Heart left ventricle (tissue), 16 donors: ENCODE data around the gene IRX2. TPM values are rescaled to one million over a fixed set of nuclear protein-coding genes. Genes with fewer than 3 reads are reported as not detected.
A peak's percentile ranks its signal among the peaks of the same experiment; 100 is the strongest.

Experiments used
- ATAC-seq, 4 donors: fragments of 200-7000 bp; cut with Tn5 transposase; one replicate each; pipeline ENCODE4 v1.9.1; 2020 to 2022; ENCODE audit warnings: moderate library complexity in 4 of 4, mild to moderate bottlenecking in 3 of 4, moderate number of reproducible peaks in 1 of 4
- DNase-seq, 5 donors: peaks; one replicate each; pipeline ENCODE4 v3.0.0-alpha.2; 2020
- H3K27ac ChIP-seq, 12 donors: fragments of 200-600 bp; sonication (generic) in 4 of 12; one replicate each; pipeline versions ENCODE4 v1.5.0 to v1.8.0; 2016 to 2022; ENCODE audit warnings: mild to moderate bottlenecking in 2 of 12
- H3K27me3 ChIP-seq, 9 donors: fragments of 200-600 bp; sonication (generic) in 2 of 9; one replicate each; pipeline versions ENCODE4 v1.5.1 to v1.8.0; 2016 to 2022; ENCODE audit warnings: mild to moderate bottlenecking in 3 of 9
- H3K36me3 ChIP-seq, 9 donors: fragments of 200-600 bp; sonication (generic) in 2 of 9; one replicate each; pipeline versions ENCODE4 v1.5.0 to v1.8.0; 2018 to 2022; ENCODE audit warnings: mild to moderate bottlenecking in 2 of 9
- H3K4me1 ChIP-seq, 12 donors: fragments of 200-600 bp; sonication (generic) in 4 of 12; one replicate each; pipeline versions ENCODE4 v1.5.0 to v1.8.0; 2016 to 2022; ENCODE audit warnings: mild to moderate bottlenecking in 3 of 12
- H3K4me3 ChIP-seq, 12 donors: fragments of 200-600 bp; sonication (generic) in 4 of 12; one replicate each; pipeline versions ENCODE4 v1.5.0 to v1.8.0; 2017 to 2022; ENCODE audit warnings: mild to moderate bottlenecking in 9 of 12, moderate library complexity in 4 of 12
- H3K9me3 ChIP-seq, 12 donors: fragments of 200-600 bp; sonication (generic) in 4 of 12; one replicate each; pipeline versions ENCODE4 v1.5.0 to v1.8.0; 2016 to 2022; ENCODE audit warnings: mild to moderate bottlenecking in 1 of 12
- POLR2A ChIP-seq, 2 donors: fragments of 450-650 bp; IDR thresholded peaks; one replicate each; pipeline ENCODE4 v1.6.1; 2017; ENCODE audit warnings: antibody characterized with exemption in 2 of 2, mild to moderate bottlenecking in 2 of 2, moderate library complexity in 2 of 2
- WGBS, 4 donors: extraction: QIAGEN DNeasy Blood & Tissue Kit in 2 of 4; methylation state at CpG; one replicate each; pipeline versions ENCODE4 v1.1.5 to v1.1.7; 2013 to 2018; 5-methylcytosine and 5-hydroxymethylcytosine counted together
- intact Hi-C, 10 donors: fragments of 100-400 bp; cut with DNase I; formaldehyde crosslinking; loops; one replicate each; pipeline versions ENCODE4 v1.11.1 to v1.14.2; 2022
- polyA plus RNA-seq, 2 donors: library from polyadenylated mRNA; stranded (reverse); fragments of 200-250 nt; gene quantifications; one replicate each; pipeline ENCODE4 v1.2.3, GENCODE V29; 2013
- total RNA-seq, 9 donors: library from RNA; depleted of rRNA in 2 of 9; stranded (reverse); fragments of >200 nt in 2 of 9; fragmentation: NEBNext Ultra II Directional in 3 of 9; extraction: Animal tissue kit (Norgen Biotek cat#: 25700) in 3 of 9; gene quantifications; one replicate each; pipeline versions ENCODE4 v1.1.0 to v1.2.4, GENCODE V29; 2016 to 2023
- TF ChIP-seq, protein P1 (sequence below), 12 donors: fragments of 200-600 bp; sonication (generic) in 4 of 12; IDR thresholded peaks; one replicate each; pipeline versions ENCODE4 v1.5.0 to v1.8.0; 2018 to 2022; ENCODE audit warnings: antibody characterized with exemption in 12 of 12, mild to moderate bottlenecking in 5 of 12
- donor health status: ischemic (EF 13 %, LVEDD 7.1; RV severe dilation, severe dysfunction).
- donor health status: healthy with polysubstance abuse.
- donor health status: DM: no; HTN: yes; CAD: no.
- donor health status: DM: no; HTN: no; CAD: no.
- donor health status: ischemic (EF 25% LVEDD 6.9; RV normal size, moderate dysfunction).
- donor health status: ischemic (EF 25% LVEDD 5.7; RV mildly dilated, moderate dysfunction).
- donor health status: healthy.
- donor health status: DM: yes; HTN: yes; CAD: no.
- donor health status: ischemic (EF 35%, LVEDD 5.7; RV mildly dilated, moderate dysfunction).
- donor health status: nonischemic (EF 11% LVEDD 7.7; RV severe dilation, severe dysfunction).
- donor health status: DM: yes; HTN: yes; CAD: no.
- donor health status: PGD.
- donor health status: ischemic (EF 29% LVEDD 5.4; RV normal size, mild dysfunction).
- donor health status: nonischemic (EF 23%, LVEDD 6.1; RV moderate dilation, normal function).

The IRX2 gene
- total and polyA plus RNA-seq, 11 donors, result 0.17 to 3.7 (median 0.86) TPM

DNA sequence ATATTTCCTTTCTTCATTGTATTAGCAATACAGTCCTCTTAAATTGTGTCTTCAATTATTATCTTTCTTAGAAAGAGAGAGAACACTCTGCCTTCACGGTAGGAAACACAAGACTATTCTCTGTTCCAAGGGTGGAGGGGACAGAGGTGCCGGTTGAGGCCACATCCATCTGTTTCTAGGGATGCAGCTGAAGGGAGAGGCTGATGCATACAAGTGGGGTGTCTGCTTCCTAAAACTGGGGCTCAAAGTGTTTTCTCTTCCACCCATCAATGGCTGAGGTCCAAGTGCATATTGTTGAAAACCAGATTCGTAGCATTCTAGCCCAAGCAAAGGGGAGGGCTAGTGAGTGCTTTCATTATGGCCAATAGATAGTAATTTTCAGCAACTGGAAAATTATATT is 9.5 kb downstream of the IRX2 start:
- intact Hi-C loops, result loop anchor here in 1 of 10 donors (5.0 kb wide), 1 partner anchor 495 kb away; no protein-coding TSS in a partner anchor
- TF ChIP-seq, protein P1, sequence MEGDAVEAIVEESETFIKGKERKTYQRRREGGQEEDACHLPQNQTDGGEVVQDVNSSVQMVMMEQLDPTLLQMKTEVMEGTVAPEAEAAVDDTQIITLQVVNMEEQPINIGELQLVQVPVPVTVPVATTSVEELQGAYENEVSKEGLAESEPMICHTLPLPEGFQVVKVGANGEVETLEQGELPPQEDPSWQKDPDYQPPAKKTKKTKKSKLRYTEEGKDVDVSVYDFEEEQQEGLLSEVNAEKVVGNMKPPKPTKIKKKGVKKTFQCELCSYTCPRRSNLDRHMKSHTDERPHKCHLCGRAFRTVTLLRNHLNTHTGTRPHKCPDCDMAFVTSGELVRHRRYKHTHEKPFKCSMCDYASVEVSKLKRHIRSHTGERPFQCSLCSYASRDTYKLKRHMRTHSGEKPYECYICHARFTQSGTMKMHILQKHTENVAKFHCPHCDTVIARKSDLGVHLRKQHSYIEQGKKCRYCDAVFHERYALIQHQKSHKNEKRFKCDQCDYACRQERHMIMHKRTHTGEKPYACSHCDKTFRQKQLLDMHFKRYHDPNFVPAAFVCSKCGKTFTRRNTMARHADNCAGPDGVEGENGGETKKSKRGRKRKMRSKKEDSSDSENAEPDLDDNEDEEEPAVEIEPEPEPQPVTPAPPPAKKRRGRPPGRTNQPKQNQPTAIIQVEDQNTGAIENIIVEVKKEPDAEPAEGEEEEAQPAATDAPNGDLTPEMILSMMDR (IDR thresholded peaks at IDR 0.05), result no peak
- ATAC-seq, result no peak
- WGBS, 4 donors, result 17 to 47% (median 39%) methylated on average over 3 of the region's 3 CpGs
- no peaks in the 10 kb centered on the region for H3K36me3 ChIP-seq
- peaks cover 32 to 98% (median 82%) of the 10 kb centered on the region in 9 donors for H3K27me3 ChIP-seq
- no peaks in the 10 kb centered on the region for H3K9me3 ChIP-seq
- DNase-seq, result no peak
- no peak overlapping the region for H3K4me3 ChIP-seq
- H3K27ac ChIP-seq, result no peak overlapping the region
- peaks cover 0 to 22% (median 2%) of the 10 kb centered on the region in 12 donors for H3K4me1 ChIP-seq

DNA sequence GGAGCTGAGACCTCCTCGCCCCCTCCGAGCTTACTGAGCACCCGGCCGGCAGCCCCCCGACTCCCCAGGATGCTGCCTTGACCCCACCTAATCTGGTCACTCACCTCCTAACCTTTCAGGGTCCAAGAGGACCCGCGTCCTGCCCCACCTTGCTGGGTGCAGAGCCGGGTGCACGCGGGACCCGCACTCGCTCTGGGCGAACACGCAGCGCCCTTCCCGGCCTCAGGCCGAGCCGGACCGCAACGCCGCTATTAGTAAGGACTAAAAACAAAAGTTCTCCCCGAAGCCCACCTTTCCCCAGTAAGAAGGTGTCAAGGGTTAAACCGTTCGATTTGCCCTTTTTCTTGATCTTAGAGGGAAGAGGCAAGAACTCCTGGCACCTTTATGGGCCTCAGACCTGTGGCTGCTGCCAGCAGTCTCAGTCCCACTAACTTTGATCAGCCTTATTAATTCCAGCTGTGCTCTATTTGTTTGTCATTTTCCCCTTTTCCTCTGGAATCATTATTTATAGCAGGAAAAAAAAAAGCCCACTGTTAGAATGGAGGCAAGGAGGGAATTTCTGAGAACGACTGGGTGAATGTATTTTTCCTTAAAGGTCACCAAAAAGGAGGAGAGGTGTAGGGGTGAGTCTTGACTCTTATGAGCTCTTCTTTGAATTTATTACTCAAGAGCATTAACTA is 10.5 kb downstream of the IRX2 start:
- H3K27me3 ChIP-seq, result peaks cover 30 to 98% (median 79%) of the 10 kb centered on the region in 9 donors
- no peak for TF ChIP-seq POLR2A (IDR thresholded peaks at IDR 0.05)
- TF ChIP-seq, protein P1 (IDR thresholded peaks at IDR 0.05), result no peak

DNA sequence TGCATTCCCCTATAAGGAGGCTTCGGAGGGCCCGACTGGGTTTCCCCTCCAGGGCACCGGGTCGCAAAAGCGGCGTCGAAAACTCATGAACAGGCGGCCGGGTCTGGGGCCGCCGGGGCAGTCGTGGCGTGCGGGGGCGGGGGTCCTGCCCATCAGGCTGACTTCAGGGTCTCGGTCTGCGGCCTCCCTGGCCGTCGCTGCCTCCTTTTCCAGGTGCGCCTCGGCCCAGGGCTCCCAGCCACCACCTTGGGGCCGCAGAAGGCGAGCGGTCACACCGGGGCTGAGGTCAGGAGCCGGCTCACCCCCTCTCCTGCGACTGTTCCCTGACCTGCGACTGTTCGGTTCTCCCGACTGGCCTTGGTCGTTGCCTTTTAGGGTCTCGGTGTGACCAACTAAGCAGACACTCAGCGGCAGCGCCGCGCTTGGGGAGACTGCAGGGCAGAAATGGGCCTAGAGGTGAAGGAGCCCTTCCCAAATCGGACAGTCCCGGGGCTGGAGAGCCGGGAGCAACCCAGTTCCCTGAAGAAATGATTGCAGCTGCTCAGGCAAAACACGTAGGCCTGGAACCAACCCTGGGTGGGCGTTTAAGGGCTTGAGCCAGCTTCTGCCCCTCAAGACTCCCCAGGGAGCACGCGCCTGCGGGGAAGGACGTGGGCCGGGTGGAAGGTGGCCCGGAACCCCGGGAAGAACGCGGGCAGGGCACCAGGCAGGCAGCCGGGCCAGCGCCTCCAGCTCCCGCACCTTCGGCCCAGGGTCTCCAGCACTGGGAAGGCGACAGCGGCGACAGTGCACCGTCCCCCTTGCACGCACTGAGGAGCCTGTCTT is 11.2 kb downstream of the IRX2 start:
- peaks cover 0 to 22% (median 2%) of the 10 kb centered on the region in 12 donors for H3K4me1 ChIP-seq
- no peak for DNase-seq
- WGBS, 4 donors, result 17 to 26% (median 21%) methylated on average over 29 to 59 of the region's 59 CpGs

More for the DNA sequence above, 10.5 kb downstream of the IRX2 start:
- Histone ChIP-seq H3K27ac (no peak overlapping the region), H3K36me3 (no peaks in the 10 kb centered on the region), H3K9me3 (peaks cover 0 to 2% (median 0%) of the 10 kb centered on the region in 12 donors), H3K4me3 (no peak overlapping the region), H3K4me1 (peaks cover 0 to 22% (median 2%) of the 10 kb centered on the region in 12 donors)
- intact Hi-C loops, result loop anchor here in 1 of 10 donors (5.0 kb wide), 1 partner anchor 496 kb away; no protein-coding TSS in a partner anchor
- 19 to 29% (median 27%) methylated on average over 21 to 25 of the region's 25 CpGs for WGBS, 4 donors
- DNase-seq (no peak), ATAC-seq (no peak)

More for the DNA sequence above, 11.2 kb downstream of the IRX2 start:
- intact Hi-C loops, result loop anchor here in 1 of 10 donors (5.0 kb wide), 1 partner anchor 497 kb away; no protein-coding TSS in a partner anchor
- Histone ChIP-seq H3K9me3 (peaks cover 0 to 2% (median 0%) of the 10 kb centered on the region in 12 donors), H3K27ac (no peak overlapping the region), H3K27me3 (peaks cover 30 to 98% (median 71%) of the 10 kb centered on the region in 9 donors), H3K4me3 (peak overlapping the region in 11 of 12 donors; percentile 33 to 64 (median 53)), H3K36me3 (no peaks in the 10 kb centered on the region)
- no peak for TF ChIP-seq POLR2A (IDR thresholded peaks at IDR 0.05)
- TF ChIP-seq, protein P1 (IDR thresholded peaks at IDR 0.05), result no peak
- ATAC-seq, result no peak
